Measurements from ENCODE around the gene MAPT.
"Not testable (repeated sequence)": the region's sequence is repeated elsewhere in the genome, so short reads cannot be mapped to it uniquely, and the experiment has no call there.

Gene MAPT

GRCh38 chr17:45992904-45993303, 98.5 kb downstream of the MAPT start:
- DNase-seq (ENCODE audit: low read depth), result no peak

- no peak for DNase-seq (ENCODE audit: low read depth)
Observed at GRCh38 chr17:45993962-45994627, 99.7 kb downstream of the MAPT start.

GRCh38 chr17:45994987-45995386, 100.6 kb downstream of the MAPT start:
- DNase-seq (ENCODE audit: low read depth), result no peak

- DNase-seq (ENCODE audit: low read depth), result no peak
Observed at GRCh38 chr17:45995627-45996270, 101.4 kb downstream of the MAPT start.

- no peak for DNase-seq (ENCODE audit: low read depth)
Observed at GRCh38 chr17:45996282-45996937, 102.1 kb downstream of the MAPT start.

- no peak for DNase-seq (ENCODE audit: low read depth)
Observed at GRCh38 chr17:45997166-45997565, 102.8 kb downstream of the MAPT start.

- DNase-seq (ENCODE audit: low read depth), result no peak
Observed at GRCh38 chr17:45997624-45998023, 103.3 kb downstream of the MAPT start.

GRCh38 chr17:45998987-45999899, 104.9 kb downstream of the MAPT start, which contains the start of gene STH:
STH (plus strand) TSS chr17:45999250; CDS start chr17:45999280, 30 bp downstream.
- no peak for DNase-seq (ENCODE audit: low read depth)

- no peak for DNase-seq (ENCODE audit: low read depth)
Observed at GRCh38 chr17:45999900-46000290, 105.5 kb downstream of the MAPT start.

GRCh38 chr17:46000292-46000691, 105.9 kb downstream of the MAPT start:
- DNase-seq (ENCODE audit: low read depth), result no peak

GRCh38 chr17:46000757-46001156, 106.4 kb downstream of the MAPT start:
- DNase-seq (ENCODE audit: low read depth), result no peak

- no peak for DNase-seq (ENCODE audit: low read depth)
Observed at GRCh38 chr17:46001390-46002310, 107.3 kb downstream of the MAPT start.

- no peak for DNase-seq (ENCODE audit: low read depth)
Observed at GRCh38 chr17:46002311-46002972, 108.1 kb downstream of the MAPT start.

- DNase-seq (ENCODE audit: low read depth), result no peak
Observed at GRCh38 chr17:46002973-46003316, 108.6 kb downstream of the MAPT start.

- DNase-seq (ENCODE audit: low read depth), result no peak
Observed at GRCh38 chr17:46003907-46004748, 109.8 kb downstream of the MAPT start.

- DNase-seq (ENCODE audit: low read depth), result not testable (repeated sequence)
Observed at GRCh38 chr17:46006082-46006481, 111.7 kb downstream of the MAPT start.

- no peak for DNase-seq (ENCODE audit: low read depth)
Observed at GRCh38 chr17:46007461-46007965, 113.2 kb downstream of the MAPT start.

- no peak for DNase-seq (ENCODE audit: low read depth)
Observed at GRCh38 chr17:46008591-46008990, 114.2 kb downstream of the MAPT start.

All from GM04503 (cell line).